IMR-90 (cell line): ENCODE results near the gene USP53. TPM values are rescaled to one million over a fixed set of nuclear protein-coding genes. Genes with fewer than 3 reads are reported as not detected.

Source experiments
- ATAC-seq: fragments of 200-7000 bp; cut with Tn5 transposase; 2 replicates; pipeline ENCODE4 v1.9.1; 2020; ENCODE audit warnings: low read depth, mild to moderate bottlenecking, moderate library complexity
- BruUV-seq: library from RNA; stranded (reverse); fragments of 400-500 nt; replicated peaks from 2 replicates; lab custom pipeline; 2021; lab: Mats Ljungman, UMichigan
- CTCF ChIA-PET: fragments of 300-600 bp; formaldehyde crosslinking; extraction: SDS; loops from one replicate; lab custom pipeline; 2021; ENCODE audit warnings: antibody characterized with exemption; lab: Yijun Ruan, JAX
- POLR2A ChIA-PET: fragments of 300-600 bp; sonication (Branson Sonifier 250); formaldehyde crosslinking; loops from one replicate; lab custom pipeline; 2022; ENCODE audit warnings: antibody characterized with exemption; ENCODE audit not compliant: unreplicated experiment; lab: Charles Lee
- DNase-seq: peaks from one replicate; pipeline ENCODE4 v3.0.0; 2013
- H2AFZ ChIP-seq: replicated peaks from 2 replicates; pipeline ENCODE3; 2013; ENCODE audit warnings: low read length, mild to moderate bottlenecking; ENCODE audit not compliant: poor library complexity
- H2AK5ac ChIP-seq: 2 replicates; pipeline ENCODE4 v1.6.1; 2013; ENCODE audit warnings: low read depth, low read length, inconsistent platforms
- H2AK9ac ChIP-seq: replicated peaks from 2 replicates; pipeline ENCODE3; 2013; ENCODE audit warnings: mild to moderate bottlenecking, low read depth, low read length, moderate library complexity; ENCODE audit not compliant: poor library complexity
- H2BK120ac ChIP-seq: 2 replicates; pipeline ENCODE4 v1.6.1; 2013; ENCODE audit warnings: low read depth, low read length, inconsistent platforms
- H2BK15ac ChIP-seq: 3 replicates; pipeline ENCODE4 v1.6.1; 2013; ENCODE audit warnings: low read depth, low read length, inconsistent platforms
- H2BK20ac ChIP-seq: 2 replicates; pipeline ENCODE4 v1.6.1; 2013; ENCODE audit warnings: low read depth, mild to moderate bottlenecking, inconsistent platforms, low read length, moderate library complexity
- H2BK5ac ChIP-seq: 2 replicates; pipeline ENCODE4 v1.6.1; 2013; ENCODE audit warnings: mild to moderate bottlenecking, low read depth, low read length, inconsistent platforms; ENCODE audit not compliant: poor library complexity, severe bottlenecking
- H3K14ac ChIP-seq: replicated peaks from 2 replicates; pipeline ENCODE4 v1.6.1; 2013; ENCODE audit warnings: low read depth, low read length, inconsistent platforms
- H3K18ac ChIP-seq: 2 replicates; pipeline ENCODE4 v1.6.1; 2013; ENCODE audit warnings: low read depth, low read length, control low read depth
- H3K23ac ChIP-seq: 2 replicates; pipeline ENCODE4 v1.6.1; 2013; ENCODE audit warnings: low read depth, low read length, inconsistent platforms
- H3K27ac ChIP-seq: 2 replicates; pipeline ENCODE4 v1.5.1; 2013; ENCODE audit warnings: mild to moderate bottlenecking, control low read depth, low read length; ENCODE audit not compliant: insufficient read depth
- H3K27me3 ChIP-seq: 2 replicates; pipeline ENCODE4 v1.6.1; 2013; ENCODE audit warnings: low read length; ENCODE audit not compliant: control insufficient read depth, insufficient read depth
- H3K36me3 ChIP-seq: 2 replicates; pipeline ENCODE4 v1.6.1; 2013; ENCODE audit warnings: low read length, mixed read lengths; ENCODE audit not compliant: control insufficient read depth, insufficient read depth
- H3K4ac ChIP-seq: 2 replicates; pipeline ENCODE4 v1.6.1; 2013; ENCODE audit warnings: low read depth, low read length, inconsistent platforms
- H3K4me1 ChIP-seq: 2 replicates; pipeline ENCODE4 v1.6.1; 2013; ENCODE audit warnings: low read length, mixed read lengths; ENCODE audit not compliant: control insufficient read depth, insufficient read depth
- H3K4me2 ChIP-seq: 2 replicates; pipeline ENCODE4 v1.6.1; 2013; ENCODE audit warnings: low read depth, mild to moderate bottlenecking, control low read depth, low read length, moderate library complexity
- H3K4me3 ChIP-seq: 2 replicates; pipeline ENCODE4 v1.5.1; 2013; ENCODE audit warnings: low read depth, mild to moderate bottlenecking, control low read depth, low read length, moderate library complexity; ENCODE audit not compliant: insufficient read depth
- H3K56ac ChIP-seq: 2 replicates; pipeline ENCODE4 v1.6.1; 2013; ENCODE audit warnings: low read length, inconsistent platforms; ENCODE audit not compliant: insufficient read depth; ENCODE audit errors: extremely low read depth
- H3K79me1 ChIP-seq, 2 experiments: 2 replicates each; pipeline ENCODE4 v1.6.1; 2013; ENCODE audit warnings: low read length in 2 of 2, inconsistent platforms in 1 of 2, low read depth in 1 of 2
- H3K9ac ChIP-seq: 2 replicates; pipeline ENCODE4 v1.6.1; 2013; ENCODE audit warnings: low read depth, low read length, control low read depth
- H3K9me1 ChIP-seq: 2 replicates; pipeline ENCODE4 v1.6.1; 2013; ENCODE audit warnings: low read length, inconsistent platforms; ENCODE audit not compliant: insufficient read depth
- H3K9me3 ChIP-seq: 2 replicates; pipeline ENCODE4 v1.6.1; 2013; ENCODE audit warnings: low read length; ENCODE audit not compliant: control insufficient read depth, insufficient read depth
- H4K20me1 ChIP-seq: 2 replicates; pipeline ENCODE4 v1.6.1; 2013; ENCODE audit warnings: low read length, inconsistent platforms; ENCODE audit not compliant: insufficient read depth
- H4K5ac ChIP-seq: 2 replicates; pipeline ENCODE4 v1.6.1; 2013; ENCODE audit warnings: mild to moderate bottlenecking, low read depth, low read length, control low read depth
- H4K8ac ChIP-seq, 2 experiments: 2 replicates each; pipeline ENCODE4 v1.6.1; 2013; ENCODE audit warnings: low read depth in 2 of 2, low read length in 2 of 2, control low read depth in 1 of 2, inconsistent platforms in 1 of 2
- H4K91ac ChIP-seq: 2 replicates; pipeline ENCODE4 v1.6.1; 2013; ENCODE audit warnings: low read depth, low read length, inconsistent platforms; ENCODE audit not compliant: insufficient read depth
- BHLHE40 ChIP-seq: fragments of 150-350 bp; IDR thresholded peaks from 2 replicates; pipeline ENCODE4 v1.6.1; 2016; ENCODE audit warnings: mild to moderate bottlenecking, low read depth, low read length
- CEBPB ChIP-seq: IDR thresholded peaks from 2 replicates; pipeline ENCODE4 v1.6.1; 2012; ENCODE audit warnings: low read depth, low read length, improper control_type of control experiment
- CHD1 ChIP-seq: IDR thresholded peaks from 2 replicates; pipeline ENCODE4 v1.6.1; 2012; ENCODE audit warnings: low read depth, low read length, improper control_type of control experiment
- MAFK ChIP-seq: IDR thresholded peaks from 2 replicates; pipeline ENCODE4 v1.6.1; 2012; ENCODE audit warnings: low read depth, low read length, improper control_type of control experiment
- MXI1 ChIP-seq: IDR thresholded peaks from 2 replicates; pipeline ENCODE4 v1.6.1; 2012; ENCODE audit warnings: low read depth, mild to moderate bottlenecking, low read length, moderate library complexity, borderline replicate concordance
- RAD21 ChIP-seq: IDR thresholded peaks from 2 replicates; pipeline ENCODE4 v1.6.1; 2012; ENCODE audit warnings: low read length, improper control_type of control experiment
- RFX5 ChIP-seq: IDR thresholded peaks from 2 replicates; pipeline ENCODE4 v1.8.0; 2012; ENCODE audit warnings: low read depth, mild to moderate bottlenecking, low read length, moderate library complexity
- SMC3 ChIP-seq: fragments of 150-350 bp; IDR thresholded peaks from 2 replicates; pipeline ENCODE4 v1.6.1; 2016; ENCODE audit warnings: low read depth, mild to moderate bottlenecking, antibody characterized with exemption, low read length, moderate library complexity
- dilution Hi-C: fragments of 300-500 bp; cut with HindIII; formaldehyde crosslinking; loops from one replicate; pipeline ENCODE4 v1.14.3; 2018; ENCODE audit warnings: low sequenced_read_pairs; ENCODE audit not compliant: unreplicated experiment
- in situ Hi-C: fragments of 300-500 bp; cut with MboI; formaldehyde crosslinking; loops from 3 replicates; pipeline ENCODE4 v1.14.3; 2019; ENCODE audit warnings: low sequenced_read_pairs, inconsistent platforms, mixed read lengths
- intact Hi-C: fragments of 100-400 bp; cut with micrococcal nuclease; formaldehyde crosslinking; loops from 2 replicates; pipeline ENCODE4 v1.10.0; 2022
- polyA plus RNA-seq, 3 experiments: library from polyadenylated mRNA; depleted of rRNA; stranded (reverse); fragments of >200 nt; gene quantifications; 2 replicates each; pipeline ENCODE4 v1.2.3, GENCODE V29; 2012; ENCODE audit warnings: low replicate concordance in 1 of 3
- total RNA-seq: library from RNA; depleted of rRNA; stranded (reverse); fragments of >200 nt; gene quantifications from 2 replicates; pipeline ENCODE4 v1.2.3, GENCODE V29; 2012
- TF ChIP-seq, protein P1 (sequence below): fragments of 150-350 bp; IDR thresholded peaks from 2 replicates; pipeline ENCODE4 v1.6.1; 2017; ENCODE audit warnings: mild to moderate bottlenecking, antibody characterized with exemption, low read length, low read depth

Gene USP53
- total and polyA plus RNA-seq, 2 of the 4 experiments (the other 2 are of a cell fraction) = 11.2 to 24.0 TPM

DNA sequence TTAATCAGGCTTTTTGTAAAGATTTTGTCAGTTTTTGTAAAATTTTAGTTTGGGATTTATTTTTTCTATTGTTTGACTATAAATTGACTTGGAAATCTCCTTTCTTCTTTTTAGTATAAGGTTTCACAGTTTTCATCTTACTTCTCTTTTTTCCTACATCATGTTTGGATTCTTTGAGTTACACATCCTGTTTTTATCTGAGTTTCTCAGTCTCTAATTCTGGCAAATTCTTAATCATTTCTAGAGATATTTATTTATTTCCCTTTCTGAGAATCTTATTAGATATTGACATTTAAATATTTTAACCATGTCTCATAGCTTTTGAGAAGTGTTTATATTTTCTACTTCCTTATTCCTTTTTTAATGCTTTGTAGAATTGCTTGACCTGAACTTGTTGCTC, 20.7 kb downstream of the USP53 start:
- Histone ChIP-seq H2BK20ac (no peak overlapping the region), H2AFZ (no peak overlapping the region), H3K23ac (no peak overlapping the region), H4K8ac (no peak overlapping the region), H4K20me1 (0 out of 2 replicates have a peak, but pooled peaks cover 2% of the 10 kb centered on the region), H3K4me2 (no peak overlapping the region), H3K14ac (no peak overlapping the region), H2BK5ac (no peak overlapping the region), H3K4me1 (peaks cover 6% of the 10 kb centered on the region), H2AK9ac (no peak overlapping the region), H4K91ac (no peak overlapping the region), H3K36me3 (peaks cover 17% of the 10 kb centered on the region), H3K18ac (no peak overlapping the region), H3K9ac (no peak overlapping the region), H3K79me1 (peaks cover 32 to 58% of the 10 kb centered on the region in 2 experiments), H3K56ac (no peak overlapping the region), H3K9me3 (no peaks in the 10 kb centered on the region), H3K4me3 (no peak overlapping the region), H3K4ac (no peak overlapping the region), H2BK120ac (no peak overlapping the region), H3K9me1 (peaks cover 6% of the 10 kb centered on the region; the same call in 1 of the 2 replicates), H2AK5ac (no peak overlapping the region), H4K5ac (no peak overlapping the region; the same call in 1 of the 2 replicates), H3K27me3 (no peaks in the 10 kb centered on the region), H3K27ac (no peak overlapping the region), H2BK15ac (no peak overlapping the region)
- dilution Hi-C loops = no loop called here
- ATAC-seq (no peak), DNase-seq (no peak)
- ChIA-PET CTCF (interaction anchor here (0.5 to 0.6 kb wide), 2 partner anchors 183 to 344 kb away, joined by 3 read pairs; no protein-coding TSS in a partner anchor), POLR2A (no interaction called here)
- TF ChIP-seq RAD21 = no peak
- TF ChIP-seq MXI1 = no peak
- no peak for TF ChIP-seq BHLHE40
- no peak for TF ChIP-seq SMC3
- TF ChIP-seq MAFK = no peak
- no peak for TF ChIP-seq CEBPB
- TF ChIP-seq, protein P1, sequence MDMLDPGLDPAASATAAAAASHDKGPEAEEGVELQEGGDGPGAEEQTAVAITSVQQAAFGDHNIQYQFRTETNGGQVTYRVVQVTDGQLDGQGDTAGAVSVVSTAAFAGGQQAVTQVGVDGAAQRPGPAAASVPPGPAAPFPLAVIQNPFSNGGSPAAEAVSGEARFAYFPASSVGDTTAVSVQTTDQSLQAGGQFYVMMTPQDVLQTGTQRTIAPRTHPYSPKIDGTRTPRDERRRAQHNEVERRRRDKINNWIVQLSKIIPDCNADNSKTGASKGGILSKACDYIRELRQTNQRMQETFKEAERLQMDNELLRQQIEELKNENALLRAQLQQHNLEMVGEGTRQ = no peak
- no peak for TF ChIP-seq CHD1
- no peak for TF ChIP-seq RFX5
- intact Hi-C loops = loop anchor here (5.0 kb wide), 1 partner anchor 39 kb away; no protein-coding TSS in a partner anchor
- in situ Hi-C loops = no loop called here
- no TSS peak for BruUV-seq
